H9 (cell line): Measurements from ENCODE around the gene KNSTRN. TPM values are rescaled to one million over a fixed set of nuclear protein-coding genes. Genes with fewer than 3 reads are reported as not detected.

ENCODE experiments used
- DNase-seq: peaks from one replicate; pipeline ENCODE4 v3.0.0-alpha.2; 2017
- H2AFZ ChIP-seq: one replicate; pipeline ENCODE4 v1.6.1; 2013; ENCODE audit warnings: mild to moderate bottlenecking, low read length, control low read depth, moderate library complexity
- H2AK5ac ChIP-seq: 2 replicates; pipeline ENCODE4 v1.6.1; 2013; ENCODE audit warnings: low read length, control low read depth, mixed read lengths; ENCODE audit not compliant: insufficient read length
- H2BK120ac ChIP-seq: one replicate; pipeline ENCODE4 v1.6.1; 2013; ENCODE audit warnings: low read depth, mild to moderate bottlenecking, low read length, control low read depth, inconsistent platforms; ENCODE audit not compliant: poor library complexity, severe bottlenecking
- H2BK12ac ChIP-seq: 2 replicates; pipeline ENCODE4 v1.6.1; 2013; ENCODE audit warnings: low read length, control low read depth, mixed read lengths, low read depth; ENCODE audit not compliant: insufficient read length
- H2BK15ac ChIP-seq: 2 replicates; pipeline ENCODE4 v1.6.1; 2013; ENCODE audit warnings: low read depth, low read length, control low read depth
- H2BK20ac ChIP-seq: one replicate; pipeline ENCODE4 v1.6.1; 2013; ENCODE audit warnings: low read depth, mild to moderate bottlenecking, low read length, control low read depth, inconsistent platforms; ENCODE audit not compliant: poor library complexity, severe bottlenecking
- H2BK5ac ChIP-seq: 2 replicates; pipeline ENCODE4 v1.6.1; 2013; ENCODE audit warnings: low read length, control low read depth, mixed read lengths; ENCODE audit not compliant: insufficient read length
- H3K14ac ChIP-seq: 2 replicates; pipeline ENCODE4 v1.6.1; 2013; ENCODE audit warnings: low read length, control low read depth; ENCODE audit not compliant: insufficient read depth
- H3K18ac ChIP-seq: 2 replicates; pipeline ENCODE4 v1.6.1; 2013; ENCODE audit warnings: low read depth, mild to moderate bottlenecking, mixed read lengths, low read length, control low read depth; ENCODE audit not compliant: insufficient read length
- H3K23ac ChIP-seq: 2 replicates; pipeline ENCODE4 v1.6.1; 2013; ENCODE audit warnings: low read length, control low read depth, mixed read lengths, low read depth; ENCODE audit not compliant: insufficient read length
- H3K23me2 ChIP-seq: 2 replicates; pipeline ENCODE4 v1.6.1; 2013; ENCODE audit warnings: low read depth, mild to moderate bottlenecking, mixed read lengths, low read length, control low read depth; ENCODE audit not compliant: insufficient read length, poor library complexity, severe bottlenecking
- H3K27ac ChIP-seq: 2 replicates; pipeline ENCODE4 v1.5.1; 2013; ENCODE audit warnings: low read length, control low read depth, mixed read lengths, low read depth; ENCODE audit not compliant: insufficient read length
- H3K27me3 ChIP-seq: 2 replicates; pipeline ENCODE4 v1.6.1; 2013; ENCODE audit warnings: low read length, control low read depth, inconsistent platforms; ENCODE audit not compliant: insufficient read depth
- H3K4ac ChIP-seq: 2 replicates; pipeline ENCODE4 v1.6.1; 2013; ENCODE audit warnings: low read depth, mild to moderate bottlenecking, control low read depth, inconsistent platforms, low read length, moderate library complexity
- H3K4me1 ChIP-seq: 2 replicates; pipeline ENCODE4 v1.6.1; 2013; ENCODE audit warnings: low read length, control low read depth, inconsistent platforms; ENCODE audit not compliant: insufficient read depth
- H3K4me2 ChIP-seq: 2 replicates; pipeline ENCODE4 v1.6.1; 2013; ENCODE audit warnings: low read length, control low read depth, mixed read lengths; ENCODE audit not compliant: insufficient read length, insufficient read depth
- H3K56ac ChIP-seq: 2 replicates; pipeline ENCODE4 v1.6.1; 2013; ENCODE audit warnings: low read depth, mild to moderate bottlenecking, mixed read lengths, low read length, control low read depth; ENCODE audit not compliant: insufficient read length
- H3K79me1 ChIP-seq: 2 replicates; pipeline ENCODE4 v1.6.1; 2013; ENCODE audit warnings: low read depth, mild to moderate bottlenecking, moderate library complexity, low read length, control low read depth, inconsistent platforms; ENCODE audit not compliant: insufficient read depth, poor library complexity, severe bottlenecking
- H3K79me2 ChIP-seq: 2 replicates; pipeline ENCODE4 v1.6.1; 2013; ENCODE audit warnings: low read length, control low read depth, inconsistent platforms; ENCODE audit not compliant: insufficient read depth
- H3K9ac ChIP-seq: 2 replicates; pipeline ENCODE4 v1.6.1; 2013; ENCODE audit warnings: low read length, control low read depth, mixed read lengths; ENCODE audit not compliant: insufficient read length; ENCODE audit errors: extremely low read depth
- H3K9me3 ChIP-seq: one replicate; pipeline ENCODE4 v1.6.1; 2013; ENCODE audit warnings: low read depth, low read length, inconsistent platforms; ENCODE audit not compliant: control insufficient read depth
- H3T11ph ChIP-seq: one replicate; pipeline ENCODE4 v1.6.1; 2013; ENCODE audit warnings: mild to moderate bottlenecking, low read length, control low read depth, inconsistent platforms
- H4K20me1 ChIP-seq: one replicate; pipeline ENCODE4 v1.6.1; 2013; ENCODE audit not compliant: control insufficient read depth, insufficient read length, insufficient read depth
- H4K5ac ChIP-seq: 2 replicates; pipeline ENCODE4 v1.6.1; 2013; ENCODE audit warnings: low read depth, mild to moderate bottlenecking, mixed read lengths, low read length, control low read depth; ENCODE audit not compliant: insufficient read length
- H4K8ac ChIP-seq: replicated peaks from 2 replicates; pipeline ENCODE4 v1.6.1; 2013; ENCODE audit warnings: low read length, control low read depth, mixed read lengths, low read depth; ENCODE audit not compliant: insufficient read length
- H4K91ac ChIP-seq: 2 replicates; pipeline ENCODE4 v1.6.1; 2013; ENCODE audit warnings: low read depth, mild to moderate bottlenecking, moderate library complexity, mixed read lengths, low read length, control low read depth; ENCODE audit not compliant: insufficient read length
- H3K27ac Mint-ChIP-seq, 3 experiments: 2 replicates in 2 of 3; 3 replicates in 1 of 3; pipeline ENCODE4 v1.8.0; 2020 to 2021; ENCODE audit warnings: mixed read lengths in 3 of 3, mild to moderate bottlenecking in 1 of 3, moderate library complexity in 1 of 3
- H3K27me3 Mint-ChIP-seq: 2 replicates; pipeline ENCODE4 v1.8.0; 2021; ENCODE audit warnings: low read depth, mild to moderate bottlenecking, moderate library complexity, mixed read lengths
- H3K36me3 Mint-ChIP-seq, 3 experiments: 2 replicates in 2 of 3; 3 replicates in 1 of 3; pipeline ENCODE4 v1.8.0; 2020 to 2021; ENCODE audit warnings: low read depth in 3 of 3, mixed read lengths in 3 of 3; ENCODE audit not compliant: insufficient read depth in 1 of 3
- H3K4me1 Mint-ChIP-seq, 2 experiments: 2 replicates each; pipeline ENCODE4 v1.8.0; 2020; ENCODE audit warnings: mixed read lengths in 2 of 2
- H3K4me3 Mint-ChIP-seq, 2 experiments: 2 replicates in 1 of 2; 3 replicates in 1 of 2; pipeline ENCODE4 v1.8.0; 2020 to 2021; ENCODE audit warnings: mild to moderate bottlenecking in 2 of 2, mixed read lengths in 2 of 2, moderate library complexity in 1 of 2
- H3K9me3 Mint-ChIP-seq, 2 experiments: 2 replicates in 1 of 2; 3 replicates in 1 of 2; pipeline ENCODE4 v1.8.0; 2020; ENCODE audit warnings: mild to moderate bottlenecking in 2 of 2, mixed read lengths in 2 of 2, moderate library complexity in 1 of 2
- CTCF ChIP-seq: fragments of 200-600 bp; sonication (generic); conservative IDR thresholded peaks from 3 replicates; pipeline ENCODE4 v1.8.0; 2021; ENCODE audit warnings: antibody characterized with exemption, mild to moderate bottlenecking
- WGBS: extraction: QIAGEN DNeasy Blood & Tissue Kit; methylation state at CpG from one replicate; pipeline ENCODE4 v1.1.7; 2013; ENCODE audit warnings: missing lambda C conversion rate, low lambda C conversion rate, mixed read lengths; ENCODE audit not compliant: insufficient read length; ENCODE audit errors: extremely low coverage; 5-methylcytosine and 5-hydroxymethylcytosine counted together
- total RNA-seq: library from RNA; stranded (reverse); gene quantifications from 2 replicates; pipeline ENCODE4 v1.2.1, GENCODE V29; 2021

Gene KNSTRN
- total RNA-seq, 1 experiment from 2014 or later, result 53.9 TPM

GRCh38 chr15:40416056-40416455 is 33.5 kb downstream of the KNSTRN start:
- H3K4me1 Mint-ChIP-seq, result peaks cover 3 to 6% of the 10 kb centered on the region in 2 experiments
- no peak overlapping the region for H3K27ac Mint-ChIP-seq
- H3K27me3 Mint-ChIP-seq, result no peaks in the 10 kb centered on the region; the same call in 1 of the 2 replicates
- Histone ChIP-seq H3K79me1 (no peaks in the 10 kb centered on the region), H2AK5ac (no peak overlapping the region), H3K27me3 (no peaks in the 10 kb centered on the region), H3K23me2 (no peaks in the 10 kb centered on the region), H3K9me3 (no peaks in the 10 kb centered on the region), H3K79me2 (no peaks in the 10 kb centered on the region), H2BK20ac (no peak overlapping the region), H3K9ac (no peak overlapping the region), H4K20me1 (no peaks in the 10 kb centered on the region), H3K4me2 (no peak overlapping the region), H3K14ac (no peak overlapping the region), H4K8ac (no peak overlapping the region), H3K27ac (no peak overlapping the region), H4K5ac (no peak overlapping the region), H4K91ac (no peak overlapping the region), H2BK120ac (no peak overlapping the region), H3T11ph (no peak overlapping the region), H3K23ac (no peak overlapping the region), H3K4ac (no peak overlapping the region), H3K18ac (no peak overlapping the region), H2BK15ac (no peak overlapping the region), H3K56ac (no peak overlapping the region), H2BK12ac (no peak overlapping the region), H2BK5ac (no peak overlapping the region), H2AFZ (no peak overlapping the region), H3K4me1 (no peaks in the 10 kb centered on the region)
- peaks cover 37 to 70% (median 70%) of the 10 kb centered on the region in 3 experiments; a peak in 6 of 7 replicates for H3K36me3 Mint-ChIP-seq
- H3K4me3 Mint-ChIP-seq, result no peak overlapping the region
- no peak for TF ChIP-seq CTCF
- DNase-seq, result no peak
- no peaks in the 10 kb centered on the region for H3K9me3 Mint-ChIP-seq
- WGBS, result no CpG with 5 or more reads among the region's 14 CpGs
